ENCODE measurements around the gene KLF4. TPM values are rescaled to one million over a fixed set of nuclear protein-coding genes. Genes with fewer than 3 reads are reported as not detected.

KLF4 gene
- total RNA-seq, 1 experiment from 2014 or later: 3.6 TPM

- in situ Hi-C loops (cut with HindIII; ENCODE audit: low pct_unique_long_range_greater_than_20kb, low sequenced_read_pairs): no loop called here
- peak; percentile 17 for DNase-seq (ENCODE audit: low read depth, low spot score)
Measured at GRCh38 chr9:107465467-107466451, 23.8 kb downstream of the KLF4 start.

GRCh38 chr9:107464516-107464915 is 25.1 kb downstream of the KLF4 start:
- no peak for DNase-seq (ENCODE audit: low read depth, low spot score)

GRCh38 chr9:107462691-107463090 is 26.9 kb downstream of the KLF4 start:
- DNase-seq (ENCODE audit: low read depth, low spot score): peak; percentile 35
- in situ Hi-C loops (cut with HindIII; ENCODE audit: low pct_unique_long_range_greater_than_20kb, low sequenced_read_pairs): no loop called here

More at GRCh38 chr9:107464516-107464915, 25.1 kb downstream of the KLF4 start:
- in situ Hi-C loops (cut with HindIII; ENCODE audit: low pct_unique_long_range_greater_than_20kb, low sequenced_read_pairs): no loop called here

- no peak for DNase-seq (ENCODE audit: low read depth, low spot score)
- in situ Hi-C loops (cut with HindIII; ENCODE audit: low pct_unique_long_range_greater_than_20kb, low sequenced_read_pairs): no loop called here
Measured at GRCh38 chr9:107460153-107461023, 29.2 kb downstream of the KLF4 start.

- no peak for DNase-seq (ENCODE audit: low read depth, low spot score)
- in situ Hi-C loops (cut with HindIII; ENCODE audit: low pct_unique_long_range_greater_than_20kb, low sequenced_read_pairs): no loop called here
Measured at GRCh38 chr9:107455425-107456135, 34.0 kb downstream of the KLF4 start.

GRCh38 chr9:107453479-107453878 is 36.1 kb downstream of the KLF4 start:
- DNase-seq (ENCODE audit: low read depth, low spot score): no peak
- in situ Hi-C loops (cut with HindIII; ENCODE audit: low pct_unique_long_range_greater_than_20kb, low sequenced_read_pairs): no loop called here

GRCh38 chr9:107447834-107448233 is 41.7 kb downstream of the KLF4 start:
- DNase-seq (ENCODE audit: low read depth, low spot score): no peak
- in situ Hi-C loops (cut with HindIII; ENCODE audit: low pct_unique_long_range_greater_than_20kb, low sequenced_read_pairs): no loop called here

- in situ Hi-C loops (cut with HindIII; ENCODE audit: low pct_unique_long_range_greater_than_20kb, low sequenced_read_pairs): no loop called here
- no peak for DNase-seq (ENCODE audit: low read depth, low spot score)
Measured at GRCh38 chr9:107447081-107447480, 42.5 kb downstream of the KLF4 start.

- in situ Hi-C loops (cut with HindIII; ENCODE audit: low pct_unique_long_range_greater_than_20kb, low sequenced_read_pairs): no loop called here
- DNase-seq (ENCODE audit: low read depth, low spot score): no peak
Measured at GRCh38 chr9:107446491-107446890, 43.1 kb downstream of the KLF4 start.

- no peak for DNase-seq (ENCODE audit: low read depth, low spot score)
- in situ Hi-C loops (cut with HindIII; ENCODE audit: low pct_unique_long_range_greater_than_20kb, low sequenced_read_pairs): no loop called here
Measured at GRCh38 chr9:107443786-107444185, 45.8 kb downstream of the KLF4 start.

GRCh38 chr9:107439991-107440456 is 49.5 kb downstream of the KLF4 start:
- DNase-seq (ENCODE audit: low read depth, low spot score): no peak
- in situ Hi-C loops (cut with HindIII; ENCODE audit: low pct_unique_long_range_greater_than_20kb, low sequenced_read_pairs): no loop called here

GRCh38 chr9:107438211-107439031 is 51.1 kb downstream of the KLF4 start:
- in situ Hi-C loops (cut with HindIII; ENCODE audit: low pct_unique_long_range_greater_than_20kb, low sequenced_read_pairs): no loop called here
- no peak for DNase-seq (ENCODE audit: low read depth, low spot score)

GRCh38 chr9:107437716-107438115 is 51.9 kb downstream of the KLF4 start:
- in situ Hi-C loops (cut with HindIII; ENCODE audit: low pct_unique_long_range_greater_than_20kb, low sequenced_read_pairs): no loop called here
- DNase-seq (ENCODE audit: low read depth, low spot score): no peak

- DNase-seq (ENCODE audit: low read depth, low spot score): no peak
- in situ Hi-C loops (cut with HindIII; ENCODE audit: low pct_unique_long_range_greater_than_20kb, low sequenced_read_pairs): no loop called here
Measured at GRCh38 chr9:107435415-107435814, 54.2 kb downstream of the KLF4 start.
